Measurements from ENCODE around the gene WFDC2.

WFDC2 gene

GRCh38 chr20:45469336-45470261, at the start of gene WFDC2:
Gene WFDC2, plus strand, starts transcription at chr20:45469753. Its CDS starts 29 bp downstream, at chr20:45469782.
- no peak for DNase-seq

DNA sequence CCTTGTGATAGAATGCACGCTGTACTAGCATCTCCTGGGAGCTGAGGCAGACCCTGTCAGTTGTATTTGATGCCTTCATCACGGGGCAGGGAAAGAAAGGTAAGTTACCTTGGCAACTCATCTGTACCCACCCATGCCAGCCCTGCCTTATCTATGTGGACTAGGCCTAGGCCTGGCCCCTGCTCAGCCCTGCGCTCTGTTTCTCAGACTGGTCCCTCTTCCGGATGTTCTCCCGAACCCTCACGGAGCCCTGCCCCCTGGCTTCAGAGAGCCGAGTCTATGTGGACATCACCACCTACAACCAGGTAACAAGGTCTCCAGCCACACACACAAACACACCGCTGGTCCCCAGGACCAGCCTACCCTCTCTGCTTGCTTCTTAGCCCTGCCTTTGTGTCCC, 49.4 kb upstream of the WFDC2 start:
- no peak for DNase-seq

GRCh38 chr20:45423700-45424099, 45.9 kb upstream of the WFDC2 start:
- no peak for DNase-seq

GRCh38 chr20:45425561-45425960, 44.0 kb upstream of the WFDC2 start:
- no peak for DNase-seq

DNA sequence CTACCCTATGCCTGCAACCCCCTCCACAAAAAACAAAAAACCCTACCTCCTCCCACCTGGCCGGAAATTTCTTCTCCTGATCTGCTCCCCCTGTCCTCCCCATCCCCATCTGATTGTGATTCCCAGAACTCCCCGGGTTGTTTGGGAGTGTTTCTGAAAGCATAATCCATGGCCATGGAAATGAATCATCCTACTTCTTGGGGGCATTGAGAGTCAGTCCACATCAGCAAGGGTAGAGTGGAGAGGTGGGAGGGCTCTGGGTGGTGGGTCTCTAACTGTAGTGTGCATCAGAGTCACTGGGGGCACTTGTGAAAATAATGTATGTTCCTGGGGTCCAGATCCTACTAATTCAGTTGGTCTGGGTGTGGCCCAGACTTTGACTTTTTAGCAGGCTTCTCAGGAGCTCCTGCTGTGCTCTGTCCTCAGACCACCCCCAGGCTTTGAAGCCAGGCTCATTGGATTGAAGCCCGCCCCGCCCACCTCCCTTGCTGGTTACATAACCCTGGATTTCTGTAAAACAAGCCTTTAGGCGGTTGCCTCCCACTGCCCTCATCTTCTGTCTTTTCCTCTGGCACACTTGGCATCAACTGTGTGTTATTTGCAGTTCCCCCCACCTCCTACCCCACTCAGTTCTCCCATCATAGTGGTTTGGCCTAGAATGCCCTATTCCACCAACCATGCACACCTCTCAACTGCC, 43.1 kb upstream of the WFDC2 start:
- no peak for DNase-seq

DNA sequence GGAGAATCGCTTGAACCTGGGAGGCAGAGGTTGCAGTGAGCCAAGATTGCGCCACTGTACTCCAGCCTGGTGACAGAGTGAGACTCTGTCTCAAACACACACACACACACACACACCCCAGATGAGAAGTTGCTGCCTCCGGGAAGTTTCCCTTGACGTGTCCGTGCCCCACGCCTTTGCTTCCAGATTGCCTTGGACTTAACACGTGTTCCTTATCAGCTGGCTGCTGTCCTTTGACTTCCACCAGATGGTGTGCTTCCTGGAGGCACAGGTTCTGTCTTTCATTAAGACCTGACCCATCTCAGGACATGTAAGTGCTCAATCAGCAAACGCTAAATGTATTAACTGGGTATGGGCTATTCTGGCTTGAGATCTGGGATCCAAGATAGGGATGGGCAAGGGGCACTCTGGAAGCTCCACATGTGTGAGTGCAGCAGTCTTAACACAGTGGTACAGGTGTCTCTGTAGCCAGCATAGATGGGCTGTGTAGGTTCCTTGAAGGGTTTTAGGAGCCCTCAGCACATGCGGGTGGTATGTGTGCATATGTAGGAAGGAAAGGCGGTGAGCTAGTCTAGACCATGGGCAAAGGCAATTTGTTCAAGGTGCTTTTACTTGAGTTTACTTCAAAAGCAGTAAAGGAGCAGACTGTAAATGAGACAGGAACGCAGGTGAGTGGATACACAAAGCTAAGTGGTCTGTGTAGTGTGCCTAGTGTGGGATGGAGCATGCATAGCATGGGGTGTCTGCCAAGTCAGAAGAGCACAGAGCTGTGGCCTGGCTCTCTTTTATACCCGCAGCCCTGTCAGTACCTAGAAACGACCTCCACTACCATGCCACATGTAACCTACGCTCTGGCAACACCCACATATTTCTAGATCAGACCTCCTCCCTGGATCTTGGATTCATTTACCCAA, 42.1 kb upstream of the WFDC2 start:
- no peak for DNase-seq

- no peak for DNase-seq
Measured at GRCh38 chr20:45429618-45430017, 39.9 kb upstream of the WFDC2 start.

DNA sequence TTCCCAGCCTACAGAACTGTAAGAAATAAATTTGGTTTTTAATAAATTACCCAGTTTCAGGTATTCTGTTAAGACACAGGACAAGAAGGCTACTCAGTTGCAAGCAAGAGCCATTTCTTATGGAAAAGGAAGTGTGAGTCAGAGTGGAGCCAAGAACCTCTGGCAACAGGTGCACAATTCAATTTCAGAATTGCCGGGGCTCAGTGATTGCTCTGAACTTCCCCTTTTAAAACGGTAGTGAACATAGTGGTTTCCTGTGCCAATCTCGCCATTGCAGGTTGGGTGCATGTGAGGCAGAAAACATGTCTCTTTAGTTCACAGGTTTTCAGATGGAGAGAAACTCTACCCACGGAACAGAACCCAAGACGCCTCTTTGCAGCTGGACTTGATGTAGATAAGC, 37.3 kb upstream of the WFDC2 start:
- DNase-seq: no peak

DNA sequence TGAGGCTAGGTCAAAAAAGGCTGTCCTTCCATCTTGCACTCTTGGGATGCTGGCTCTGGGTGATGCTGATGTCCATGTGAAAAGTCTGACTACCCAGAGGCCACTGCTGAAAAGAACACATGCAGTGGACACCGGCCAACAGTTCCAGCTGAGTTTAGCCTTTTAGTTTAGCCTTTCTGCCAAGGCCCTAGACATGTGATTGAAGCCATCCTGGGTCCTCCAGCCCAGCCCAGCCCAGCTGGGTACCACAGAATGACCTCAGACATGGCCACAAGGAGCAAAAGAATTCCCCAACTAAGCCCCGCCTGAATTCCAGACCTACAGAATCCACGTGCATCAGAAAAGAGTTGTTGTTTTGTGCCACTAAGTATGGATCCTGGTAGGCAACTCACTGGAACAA, 36.2 kb upstream of the WFDC2 start:
- DNase-seq: no peak

DNA sequence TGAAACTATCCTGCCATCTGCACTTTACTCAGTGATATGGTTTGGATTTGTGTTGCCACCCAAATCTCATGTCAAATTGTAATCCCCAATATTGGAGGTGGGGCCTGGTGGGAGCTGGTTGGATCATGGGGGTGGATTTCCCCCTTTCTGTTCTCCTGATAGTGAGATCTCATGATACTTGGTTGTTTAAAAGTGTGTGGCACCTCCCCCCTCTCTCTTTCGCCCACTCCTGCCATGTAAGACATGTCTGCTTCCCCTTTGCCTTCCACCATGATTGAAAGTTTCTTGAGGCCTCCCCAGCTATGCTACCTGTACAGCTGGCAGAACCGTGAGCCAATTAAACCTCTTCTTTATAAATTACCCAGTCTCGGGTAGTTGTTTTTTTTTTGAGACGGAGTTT, 35.6 kb upstream of the WFDC2 start:
- DNase-seq: no peak

DNA sequence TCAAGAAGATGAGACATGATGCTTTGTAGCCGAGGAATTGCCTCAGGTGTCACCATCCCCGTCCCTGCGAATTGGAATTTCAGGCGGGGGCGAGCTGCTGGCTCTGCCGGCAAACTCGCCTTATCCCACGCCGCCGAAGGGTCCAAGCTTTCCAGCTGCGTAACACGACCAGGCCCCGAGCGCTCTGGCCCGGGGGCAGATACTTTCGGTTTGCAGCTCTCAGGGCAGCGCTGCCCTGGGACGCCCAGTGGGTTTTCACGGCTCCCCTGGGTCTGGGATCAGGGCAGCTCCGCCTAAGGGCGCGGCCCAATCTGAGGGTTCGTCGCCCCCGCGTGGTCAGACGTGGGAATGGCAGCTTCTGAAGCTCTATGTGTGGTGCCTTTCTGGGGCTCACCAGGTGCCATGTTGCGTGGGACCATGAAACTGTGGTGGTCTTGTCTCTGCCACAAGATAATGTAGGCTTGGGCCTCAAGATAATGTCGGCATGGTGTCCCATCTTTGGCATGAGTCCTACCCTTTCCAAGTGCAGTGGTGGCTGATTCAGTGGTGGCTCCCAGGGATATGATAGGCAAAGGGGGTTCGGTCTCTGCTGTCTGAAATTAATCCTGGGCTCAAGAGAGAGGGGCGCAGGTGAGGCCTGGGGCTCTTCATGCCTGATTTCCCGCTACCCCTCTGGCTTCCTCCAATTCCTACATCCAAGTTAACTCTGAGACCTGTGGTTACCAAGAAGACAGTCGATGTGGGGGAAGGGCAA, 32.6 kb upstream of the WFDC2 start:
- peak; percentile 57 for DNase-seq

GRCh38 chr20:45440424-45440823, 29.1 kb upstream of the WFDC2 start:
- no peak for DNase-seq

DNA sequence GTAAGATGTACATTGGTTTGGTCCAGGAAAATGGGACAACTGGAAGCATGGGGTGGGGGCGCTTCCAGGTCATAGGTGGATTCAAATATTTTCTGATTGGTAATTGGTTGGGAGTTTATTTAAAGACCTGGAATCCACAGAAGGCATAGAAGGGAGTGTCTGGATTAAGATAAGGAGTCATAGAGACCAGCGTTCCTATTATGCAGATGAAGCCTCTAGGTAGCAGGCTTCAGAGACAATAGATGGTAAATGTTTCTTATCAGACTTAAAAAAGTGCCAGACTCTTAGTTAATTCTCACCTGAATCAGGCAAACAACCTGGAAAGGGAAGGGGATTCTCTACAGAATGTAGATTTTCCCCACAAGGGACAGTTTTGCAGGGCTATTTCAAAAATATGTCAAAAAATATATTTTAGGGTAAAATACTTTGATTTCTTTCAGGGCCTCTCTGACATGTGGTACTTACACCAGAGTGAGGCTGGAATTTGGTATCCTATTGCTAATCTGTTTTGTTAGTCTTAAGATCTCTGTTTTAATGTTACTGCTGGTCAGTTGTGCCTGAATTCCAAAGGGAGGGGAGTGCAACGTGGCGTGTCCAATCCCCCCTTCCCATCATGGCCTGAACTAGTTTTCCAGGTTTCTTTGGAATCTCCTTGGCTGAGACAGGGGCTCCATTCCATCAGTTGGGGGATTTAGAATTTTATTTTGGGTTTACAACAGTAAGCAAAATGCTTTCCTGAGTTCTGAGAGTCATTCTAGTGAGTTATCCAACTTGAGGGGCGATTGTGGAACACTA, 28.5 kb upstream of the WFDC2 start:
- DNase-seq: no peak

DNA sequence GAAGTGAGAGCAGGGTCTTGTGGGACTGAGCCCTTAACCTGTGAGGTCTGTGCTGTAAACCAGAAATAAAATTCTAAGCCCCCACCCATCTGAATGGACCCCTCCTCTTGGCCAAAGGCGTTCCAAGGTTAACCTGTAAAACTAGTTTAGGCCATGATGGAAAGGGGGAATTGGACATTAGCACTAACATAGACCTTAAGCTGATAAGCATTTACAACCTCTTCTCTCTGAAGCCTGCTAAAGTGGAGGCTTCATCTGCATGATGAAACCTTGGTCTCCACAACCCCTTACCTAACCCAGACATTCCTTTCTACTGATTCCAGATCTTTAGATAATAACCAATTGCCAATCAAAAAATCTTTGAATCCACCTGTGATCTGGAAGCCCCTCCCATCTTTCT, 27.8 kb upstream of the WFDC2 start:
- DNase-seq: no peak

GRCh38 chr20:45444050-45444449, 25.5 kb upstream of the WFDC2 start:
- no peak for DNase-seq

- DNase-seq: no peak
Measured at GRCh38 chr20:45445805-45446562, 23.6 kb upstream of the WFDC2 start.

- no peak for DNase-seq
Measured at GRCh38 chr20:45448270-45448669, 21.3 kb upstream of the WFDC2 start.

- no peak for DNase-seq
Measured at GRCh38 chr20:45449528-45449927, 20.0 kb upstream of the WFDC2 start.

DNA sequence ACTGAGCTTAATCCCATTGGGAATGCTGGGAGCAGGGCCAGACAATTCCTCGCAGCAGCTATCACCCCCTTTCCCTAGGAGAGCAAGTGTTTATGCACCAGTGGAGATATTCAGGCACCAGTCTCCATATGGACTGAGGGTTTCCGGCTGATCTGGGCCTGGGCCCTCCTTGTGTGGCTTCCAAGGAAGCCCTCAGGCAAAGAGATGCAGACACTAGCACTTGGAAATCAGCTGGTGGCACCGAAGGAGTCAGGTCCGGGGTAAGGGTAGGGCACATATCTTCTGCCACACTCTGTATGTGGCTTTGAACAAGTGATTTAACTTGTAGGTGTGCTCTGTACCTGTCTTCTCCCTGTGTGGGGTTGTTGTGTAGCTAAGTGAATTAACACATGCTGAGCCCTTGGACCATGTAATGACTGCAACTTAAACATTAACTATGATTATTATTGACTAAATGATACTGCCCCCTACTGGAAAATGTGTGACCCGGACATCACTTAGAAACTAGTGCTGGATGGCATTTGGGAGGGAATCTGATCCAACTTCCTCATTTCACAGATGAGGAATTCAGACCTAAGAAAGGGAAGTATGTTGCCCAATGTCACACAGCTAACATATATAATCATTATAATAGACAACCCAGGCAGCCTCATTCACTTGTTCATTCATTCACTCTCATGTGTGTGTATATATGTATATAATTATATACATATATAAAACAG, 19.3 kb upstream of the WFDC2 start:
- DNase-seq: peak; percentile 20

DNA sequence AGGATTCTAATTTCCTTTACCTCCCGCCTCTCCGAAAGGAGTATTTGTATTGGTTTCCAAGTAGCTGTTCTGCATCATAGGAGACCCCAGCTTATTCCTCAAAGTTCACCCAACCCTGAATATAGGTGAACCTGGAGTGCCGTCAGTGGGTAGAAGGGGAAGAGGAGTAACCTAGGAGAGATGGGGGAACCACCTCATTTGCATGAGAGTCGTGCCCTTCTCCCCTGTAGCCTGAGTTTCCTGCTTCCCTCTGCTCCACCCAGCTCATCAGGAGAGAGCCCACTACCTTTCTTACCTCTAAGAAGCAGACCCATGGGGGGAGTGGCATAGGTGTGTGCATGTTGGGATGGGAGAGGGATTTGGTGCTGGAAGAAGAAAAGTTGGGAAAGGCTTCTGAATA, 17.3 kb upstream of the WFDC2 start:
- DNase-seq: no peak

Data from SHP77 treated with DMSO at 0.1 percent for 48 hours (cell line).